Fibroblast of lung (primary cell): ENCODE results near the gene RTBDN. TPM values are rescaled to one million over a fixed set of nuclear protein-coding genes. Genes with fewer than 3 reads are reported as not detected.

Source experiments
- DNase-seq, 2 donors: peaks; one replicate each; pipeline versions ENCODE4 v3.0.0 to v3.0.0-alpha.2; 2010; ENCODE audit warnings: low read depth in 2 of 2
- H2AFZ ChIP-seq: 2 replicates; pipeline ENCODE4 v1.5.1; 2012; ENCODE audit warnings: low read length, control low read depth, inconsistent platforms
- H3K27ac ChIP-seq: 2 replicates; pipeline ENCODE4 v1.5.1; 2011; ENCODE audit warnings: low read length, control low read depth; ENCODE audit not compliant: insufficient read depth
- H3K27me3 ChIP-seq: 2 replicates; pipeline ENCODE4 v1.5.1; 2011; ENCODE audit warnings: mild to moderate bottlenecking, low read length; ENCODE audit not compliant: control insufficient read depth, insufficient read depth
- H3K36me3 ChIP-seq: 2 replicates; pipeline ENCODE4 v1.5.1; 2011; ENCODE audit warnings: low read length; ENCODE audit not compliant: control insufficient read depth, insufficient read depth
- H3K4me1 ChIP-seq: 2 replicates; pipeline ENCODE4 v1.5.1; 2011; ENCODE audit warnings: low read length; ENCODE audit not compliant: control insufficient read depth, insufficient read depth; ENCODE audit errors: extremely low read depth
- H3K4me2 ChIP-seq: 2 replicates; pipeline ENCODE4 v1.5.1; 2011; ENCODE audit warnings: low read length, control low read depth; ENCODE audit not compliant: insufficient read depth; ENCODE audit errors: extremely low read depth
- H3K4me3 ChIP-seq, 4 experiments: fragments of 200-600 bp in 1 of 4; sonication (generic) in 1 of 4; replicated peaks in 1 of 4; 2 replicates each; pipeline ENCODE4 v1.5.1; 2011 to 2016; ENCODE audit warnings: low read length in 4 of 4, low read depth in 3 of 4, mild to moderate bottlenecking in 3 of 4, control low read depth in 2 of 4, inconsistent platforms in 1 of 4, mixed read lengths in 1 of 4; ENCODE audit not compliant: insufficient read depth in 1 of 4; ENCODE audit errors: control extremely low read depth in 1 of 4
- H3K79me2 ChIP-seq: 2 replicates; pipeline ENCODE4 v1.5.1; 2012; ENCODE audit warnings: mild to moderate bottlenecking, low read length, inconsistent platforms; ENCODE audit not compliant: control insufficient read depth, insufficient read depth
- H3K9ac ChIP-seq: 2 replicates; pipeline ENCODE4 v1.5.1; 2011; ENCODE audit warnings: mild to moderate bottlenecking, low read length, control low read depth; ENCODE audit not compliant: insufficient read depth
- H3K9me3 ChIP-seq: 2 replicates; pipeline ENCODE4 v1.5.1; 2012; ENCODE audit warnings: low read depth, low read length; ENCODE audit not compliant: control insufficient read depth, insufficient read depth
- H4K20me1 ChIP-seq: 2 replicates; pipeline ENCODE4 v1.5.1; 2011; ENCODE audit warnings: low read length; ENCODE audit not compliant: control insufficient read depth, insufficient read depth; ENCODE audit errors: extremely low read depth
- CTCF ChIP-seq, 2 donors: IDR thresholded peaks in 1 of 2; conservative IDR thresholded peaks in 1 of 2; 1 replicate in 1 of 2; 2 replicates in 1 of 2; pipeline ENCODE4 v1.5.1; 2011 to 2012; ENCODE audit warnings: low read length in 2 of 2, control low read depth in 1 of 2, inconsistent platforms in 1 of 2, low read depth in 1 of 2, mild to moderate bottlenecking in 1 of 2
- EZH2 ChIP-seq: IDR thresholded peaks from 2 replicates; pipeline ENCODE4 v1.5.1; 2012; ENCODE audit warnings: low read length, control low read depth, mild to moderate bottlenecking; ENCODE audit errors: missing control alignments
- polyA plus RNA-seq, 2 donors: library from polyadenylated mRNA; depleted of rRNA in 1 of 2; stranded (reverse) in 1 of 2; unstranded in 1 of 2; fragments of >200 nt; gene quantifications; 2 replicates each; pipeline ENCODE4 v1.2.1, GENCODE V29; 2011 to 2012; ENCODE audit warnings: missing spikeins in 1 of 2
- total RNA-seq: library from RNA; depleted of rRNA; stranded (reverse); fragments of >200 nt; gene quantifications from 2 replicates; pipeline ENCODE4 v1.2.1, GENCODE V29; 2014

Gene RTBDN
- total and polyA plus RNA-seq, 2 donors (not counting 1 experiment from before 2014, with no cell fraction given), result not detected

DNA sequence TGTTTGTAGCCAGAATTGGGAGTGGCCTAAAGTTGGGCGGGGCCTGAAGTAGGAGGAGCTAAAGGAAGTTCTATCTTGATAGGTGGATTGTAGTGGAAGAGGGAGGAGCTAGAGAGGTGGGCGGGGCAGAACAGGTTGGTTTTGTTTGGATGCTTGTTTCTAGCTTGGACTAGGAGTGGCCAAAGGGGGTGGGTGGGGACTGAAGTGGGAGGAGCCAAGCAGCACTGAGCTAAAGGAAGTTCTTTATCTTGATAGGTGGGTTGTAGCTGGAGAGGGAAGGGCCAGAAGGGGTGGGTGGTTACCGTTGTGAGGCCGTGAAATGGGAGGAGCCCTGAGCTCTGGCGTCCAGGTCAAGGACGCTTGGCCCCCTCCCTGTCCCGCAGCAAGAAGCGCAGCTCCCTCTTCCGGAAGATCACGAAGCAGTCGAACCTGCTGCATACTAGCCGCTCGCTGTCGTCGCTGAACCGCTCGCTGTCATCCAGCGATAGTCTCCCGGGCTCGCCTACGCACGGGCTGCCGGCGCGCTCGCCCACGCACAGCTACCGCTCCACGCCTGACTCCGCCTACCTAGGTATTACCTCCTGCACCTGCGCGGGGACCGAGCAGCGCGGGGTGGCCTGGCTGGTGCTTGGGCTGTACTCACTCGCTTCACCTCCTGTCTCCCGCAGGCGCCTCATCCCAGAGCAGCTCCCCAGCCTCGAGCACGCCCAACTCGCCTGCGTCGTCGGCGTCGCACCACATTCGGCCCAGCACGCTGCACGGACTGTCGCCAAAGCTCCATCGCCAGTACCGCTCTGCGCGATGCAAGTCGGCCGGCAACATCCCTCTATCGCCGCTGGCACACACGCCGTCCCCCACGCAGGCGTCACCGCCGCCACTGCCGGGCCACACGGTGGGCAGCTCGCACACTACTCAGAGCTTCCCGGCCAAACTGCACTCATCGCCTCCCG lies 38.8 kb upstream of the RTBDN start:
- Histone ChIP-seq H3K79me2 (no peaks in the 10 kb centered on the region), H2AFZ (peak overlapping the region; percentile 10), H3K9ac (no peak overlapping the region), H3K9me3 (no peaks in the 10 kb centered on the region), H3K4me2 (no peak overlapping the region), H3K4me3 (no peak overlapping the region), H3K27ac (no peak overlapping the region), H4K20me1 (no peaks in the 10 kb centered on the region), H3K36me3 (no peaks in the 10 kb centered on the region), H3K4me1 (no peaks in the 10 kb centered on the region), H3K27me3 (no peaks in the 10 kb centered on the region)
- DNase-seq, result peak; percentile 3 to 35
- TF ChIP-seq EZH2, result peak; percentile 30
- no peak for TF ChIP-seq CTCF (conservative IDR thresholded peaks at IDR 0.05 in 1 of 2, IDR thresholded peaks at IDR 0.05 in 1 of 2; ENCODE audit: low read depth in 1 of 2, low read length in 2 of 2)

DNA sequence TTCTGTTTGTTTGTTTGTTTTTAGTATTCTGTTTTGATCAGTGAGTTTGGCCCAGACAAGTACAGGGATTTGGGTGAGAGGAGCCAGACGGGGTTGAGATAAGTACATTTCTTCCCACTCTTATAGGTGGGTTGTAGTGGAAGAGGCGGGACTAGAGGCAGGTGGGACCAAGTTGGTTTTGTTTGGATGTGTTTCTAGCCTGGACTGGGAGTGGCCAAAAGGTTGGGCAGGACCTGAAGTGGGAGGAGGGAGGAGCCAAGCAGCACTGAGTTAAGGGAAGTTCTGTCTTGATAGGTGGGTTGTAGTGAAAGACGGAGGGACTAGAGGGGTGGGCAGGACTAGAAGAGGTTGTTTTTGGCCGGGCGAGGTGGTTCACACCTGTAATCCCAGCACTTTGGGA lies 37.9 kb upstream of the RTBDN start:
- Histone ChIP-seq H3K27ac (no peak overlapping the region), H3K4me3 (no peak overlapping the region), H3K27me3 (no peaks in the 10 kb centered on the region), H3K36me3 (no peaks in the 10 kb centered on the region), H4K20me1 (no peaks in the 10 kb centered on the region), H3K9me3 (no peaks in the 10 kb centered on the region), H3K9ac (no peak overlapping the region), H3K79me2 (no peaks in the 10 kb centered on the region), H3K4me1 (no peaks in the 10 kb centered on the region), H2AFZ (no peak overlapping the region), H3K4me2 (no peak overlapping the region)
- TF ChIP-seq CTCF (conservative IDR thresholded peaks at IDR 0.05 in 1 of 2, IDR thresholded peaks at IDR 0.05 in 1 of 2; ENCODE audit: low read depth in 1 of 2, low read length in 2 of 2), result no peak
- TF ChIP-seq EZH2, result no peak
- DNase-seq, result no peak

DNA sequence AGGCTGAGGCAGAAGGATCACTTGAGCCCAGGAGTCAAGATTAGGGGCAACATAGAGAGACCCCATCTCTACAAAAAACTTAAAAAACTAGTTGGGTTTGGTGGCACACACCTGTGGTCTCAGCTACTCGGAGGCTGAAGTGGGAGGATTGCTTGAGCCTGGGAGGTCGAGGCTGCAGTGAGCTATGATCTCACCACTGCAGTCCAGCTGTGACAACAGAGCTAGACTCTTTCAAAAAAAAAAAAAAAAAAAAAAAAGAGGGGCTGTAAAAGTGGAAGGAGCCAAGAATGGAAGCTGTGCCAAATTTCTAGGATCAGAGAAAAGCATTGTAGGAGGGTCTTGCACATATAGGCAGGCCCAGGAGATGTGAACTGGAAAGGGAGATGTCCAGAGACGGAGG lies 37.3 kb upstream of the RTBDN start:
- Histone ChIP-seq H3K9ac (no peak overlapping the region), H2AFZ (no peak overlapping the region), H3K4me1 (no peaks in the 10 kb centered on the region), H3K36me3 (no peaks in the 10 kb centered on the region), H3K27me3 (no peaks in the 10 kb centered on the region), H3K27ac (no peak overlapping the region), H3K79me2 (no peaks in the 10 kb centered on the region), H3K4me2 (no peak overlapping the region), H3K4me3 (no peak overlapping the region), H4K20me1 (no peaks in the 10 kb centered on the region), H3K9me3 (no peaks in the 10 kb centered on the region)
- no peak for TF ChIP-seq CTCF (conservative IDR thresholded peaks at IDR 0.05 in 1 of 2, IDR thresholded peaks at IDR 0.05 in 1 of 2; ENCODE audit: low read depth in 1 of 2, low read length in 2 of 2)
- TF ChIP-seq EZH2, result no peak
- DNase-seq, result no peak
